OCI-LY7 (cell line): Measurements from ENCODE around the gene GPHA2. TPM values are rescaled to one million over a fixed set of nuclear protein-coding genes. Genes with fewer than 3 reads are reported as not detected.

Experiments used
- BruUV-seq: library from RNA; stranded (reverse); fragments of 400-500 nt; replicated peaks from 2 replicates; lab custom pipeline; 2021; lab: Mats Ljungman, UMichigan
- CTCF ChIA-PET: fragments of 300-600 bp; sonication (Branson Sonifier 250); formaldehyde crosslinking; loops from one replicate; lab custom pipeline; 2022; ENCODE audit warnings: antibody characterized with exemption; ENCODE audit not compliant: unreplicated experiment; lab: Charles Lee
- POLR2A ChIA-PET: fragments of 300-600 bp; sonication (Branson Sonifier 250); formaldehyde crosslinking; loops from one replicate; lab custom pipeline; 2022; ENCODE audit warnings: antibody characterized with exemption; lab: Charles Lee
- DNase-seq: peaks from one replicate; pipeline ENCODE4 v3.0.0-alpha.2; 2015; ENCODE audit warnings: low spot score
- H2AFZ ChIP-seq: fragments of 200-600 bp; sonication (generic), shearing (Covaris generic); 2 replicates; pipeline ENCODE4 v1.6.1; 2014; ENCODE audit warnings: mild to moderate bottlenecking, antibody characterized with exemption, low read length, moderate library complexity
- H3K27ac ChIP-seq: fragments of 200-600 bp; sonication (generic); 2 replicates; pipeline ENCODE4 v1.5.1; 2014; ENCODE audit warnings: mixed run types, low read depth, mild to moderate bottlenecking, moderate library complexity, low read length, inconsistent platforms; ENCODE audit not compliant: poor library complexity, severe bottlenecking
- H3K36me3 ChIP-seq: fragments of 200-600 bp; sonication (generic); 2 replicates; pipeline ENCODE4 v1.6.1; 2014; ENCODE audit warnings: mild to moderate bottlenecking, antibody characterized with exemption, low read length, moderate library complexity, mixed read lengths; ENCODE audit not compliant: insufficient read depth
- H3K4me1 ChIP-seq: fragments of 200-600 bp; sonication (generic); 2 replicates; pipeline ENCODE4 v1.5.1; 2014; ENCODE audit warnings: mild to moderate bottlenecking, low read length; ENCODE audit not compliant: insufficient read depth, poor library complexity, severe bottlenecking
- H3K4me2 ChIP-seq: fragments of 200-600 bp; sonication (generic); 2 replicates; pipeline ENCODE4 v1.6.1; 2014; ENCODE audit warnings: mild to moderate bottlenecking, low read length
- H3K4me3 ChIP-seq: fragments of 200-600 bp; sonication (generic); 2 replicates; pipeline ENCODE4 v1.5.1; 2014; ENCODE audit warnings: mild to moderate bottlenecking, low read depth, low read length; ENCODE audit not compliant: poor library complexity, severe bottlenecking
- H3K79me2 ChIP-seq: fragments of 200-600 bp; sonication (generic); 2 replicates; pipeline ENCODE4 v1.6.1; 2016; ENCODE audit warnings: low read depth, mild to moderate bottlenecking, low read length, moderate library complexity, mixed read lengths; ENCODE audit not compliant: insufficient read depth
- H3K9me2 ChIP-seq: fragments of 200-600 bp; sonication (generic); 2 replicates; pipeline ENCODE4 v1.6.1; 2016; ENCODE audit warnings: mild to moderate bottlenecking, low read length, mixed read lengths; ENCODE audit not compliant: insufficient read depth
- H3K9me3 ChIP-seq: fragments of 200-600 bp; sonication (generic); 2 replicates; pipeline ENCODE4 v1.6.1; 2014; ENCODE audit warnings: mild to moderate bottlenecking, mixed run types, low read length, mixed read lengths
- H4K20me1 ChIP-seq: fragments of 200-600 bp; sonication (generic); 2 replicates; pipeline ENCODE4 v1.6.1; 2014; ENCODE audit warnings: mild to moderate bottlenecking, antibody characterized with exemption, low read length, moderate library complexity, mixed read lengths; ENCODE audit not compliant: insufficient read depth
- CTCF ChIP-seq: fragments of 200-600 bp; sonication (generic); conservative IDR thresholded peaks from 2 replicates; pipeline ENCODE4 v1.5.1; 2014; ENCODE audit warnings: mild to moderate bottlenecking, antibody characterized with exemption, low read length, moderate library complexity, mixed read lengths
- EZH2phosphoT487 ChIP-seq: fragments of 200-600 bp; sonication (generic); IDR thresholded peaks from 2 replicates; pipeline ENCODE4 v1.6.1; 2018; ENCODE audit warnings: low read depth, borderline replicate concordance, mild to moderate bottlenecking, mixed run types, antibody characterized with exemption, low read length, moderate library complexity, mixed read lengths
- intact Hi-C: fragments of 100-400 bp; cut with micrococcal nuclease; formaldehyde crosslinking; loops from one replicate; pipeline ENCODE4 v1.10.0; 2022; ENCODE audit not compliant: unreplicated experiment
- total RNA-seq, 2 experiments: library from RNA; depleted of rRNA in 1 of 2; stranded (reverse); fragments of >200 nt in 1 of 2; shearing (Covaris generic) in 1 of 2; gene quantifications; 2 replicates each; pipeline ENCODE4 v1.2.3, GENCODE V29; 2014 to 2022

GPHA2 gene
- total RNA-seq, 2 experiments from 2014 or later: not detected

- TF ChIP-seq CTCF: no peak
- TF ChIP-seq EZH2phosphoT487: no peak
- Histone ChIP-seq H3K9me3 (no peaks in the 10 kb centered on the region), H4K20me1 (no peaks in the 10 kb centered on the region), H3K27ac (no peak overlapping the region), H3K9me2 (no peaks in the 10 kb centered on the region), H3K79me2 (no peaks in the 10 kb centered on the region), H3K4me3 (no peak overlapping the region), H3K4me2 (no peak overlapping the region), H3K4me1 (peaks cover 9% of the 10 kb centered on the region), H3K36me3 (no peaks in the 10 kb centered on the region), H2AFZ (no peak overlapping the region)
- DNase-seq: no peak
- POLR2A ChIA-PET: no interaction called here
- no TSS peak for BruUV-seq
- CTCF ChIA-PET: no interaction called here
- intact Hi-C loops: no loop called here
Measured at GRCh38 chr11:64960719-64961118, 25.0 kb upstream of the GPHA2 start.

- CTCF ChIA-PET: no interaction called here
- Histone ChIP-seq H3K9me2 (no peaks in the 10 kb centered on the region), H3K9me3 (no peaks in the 10 kb centered on the region), H3K4me3 (no peak overlapping the region), H3K27ac (no peak overlapping the region), H3K4me1 (no peaks in the 10 kb centered on the region), H3K4me2 (no peak overlapping the region), H3K79me2 (no peaks in the 10 kb centered on the region), H2AFZ (no peak overlapping the region), H4K20me1 (no peaks in the 10 kb centered on the region), H3K36me3 (no peaks in the 10 kb centered on the region)
- TF ChIP-seq EZH2phosphoT487 (no peak), CTCF (no peak)
- BruUV-seq: no TSS peak
- POLR2A ChIA-PET: no interaction called here
- DNase-seq: no peak
- intact Hi-C loops: no loop called here
Measured at GRCh38 chr11:64959498-64959897, 23.8 kb upstream of the GPHA2 start.

- H4K20me1 ChIP-seq: no peaks in the 10 kb centered on the region
- H2AFZ ChIP-seq: no peak overlapping the region
- DNase-seq: no peak
- no peaks in the 10 kb centered on the region for H3K9me3 ChIP-seq
- no TSS peak for BruUV-seq
- no peak overlapping the region for H3K4me2 ChIP-seq
- H3K4me3 ChIP-seq: no peak overlapping the region
- intact Hi-C loops: no loop called here
- no peaks in the 10 kb centered on the region for H3K4me1 ChIP-seq
- no peak overlapping the region for H3K27ac ChIP-seq
- H3K79me2 ChIP-seq: no peaks in the 10 kb centered on the region
- POLR2A ChIA-PET: interaction anchor here (0.7 to 1.8 kb wide), 4 partner anchors 9 to 791 kb away, joined by 3 to 6 read pairs (median 4); no protein-coding TSS in a partner anchor
- H3K9me2 ChIP-seq: no peaks in the 10 kb centered on the region
- no peaks in the 10 kb centered on the region for H3K36me3 ChIP-seq
- CTCF ChIA-PET: interaction anchor here (0.8 kb wide), 1 partner anchor 10 kb away, joined by 3 read pairs; no protein-coding TSS in a partner anchor
- no peak for TF ChIP-seq EZH2phosphoT487
Measured at GRCh38 chr11:64954201-64954600, 18.5 kb upstream of the GPHA2 start.
